Prostate gland (tissue), 2 donors: ENCODE measurements around the gene RNF220.

Experiments used
- POLR2A ChIP-seq: fragments of 450-650 bp; IDR thresholded peaks from one replicate; pipeline ENCODE4 v1.6.1; 2016; ENCODE audit warnings: antibody characterized with exemption, mild to moderate bottlenecking
- TF ChIP-seq, protein P1 (sequence below), 4 experiments: fragments of 200-600 bp in 2 of 4; fragments of 450-650 bp in 2 of 4; sonication (generic) in 2 of 4; IDR thresholded peaks; 1 replicate in 3 of 4; 2 replicates in 1 of 4; pipeline ENCODE4 v1.5.1; 2016 to 2019; ENCODE audit warnings: antibody characterized with exemption in 4 of 4, mild to moderate bottlenecking in 2 of 4, moderate library complexity in 2 of 4

- TF ChIP-seq, protein P1, sequence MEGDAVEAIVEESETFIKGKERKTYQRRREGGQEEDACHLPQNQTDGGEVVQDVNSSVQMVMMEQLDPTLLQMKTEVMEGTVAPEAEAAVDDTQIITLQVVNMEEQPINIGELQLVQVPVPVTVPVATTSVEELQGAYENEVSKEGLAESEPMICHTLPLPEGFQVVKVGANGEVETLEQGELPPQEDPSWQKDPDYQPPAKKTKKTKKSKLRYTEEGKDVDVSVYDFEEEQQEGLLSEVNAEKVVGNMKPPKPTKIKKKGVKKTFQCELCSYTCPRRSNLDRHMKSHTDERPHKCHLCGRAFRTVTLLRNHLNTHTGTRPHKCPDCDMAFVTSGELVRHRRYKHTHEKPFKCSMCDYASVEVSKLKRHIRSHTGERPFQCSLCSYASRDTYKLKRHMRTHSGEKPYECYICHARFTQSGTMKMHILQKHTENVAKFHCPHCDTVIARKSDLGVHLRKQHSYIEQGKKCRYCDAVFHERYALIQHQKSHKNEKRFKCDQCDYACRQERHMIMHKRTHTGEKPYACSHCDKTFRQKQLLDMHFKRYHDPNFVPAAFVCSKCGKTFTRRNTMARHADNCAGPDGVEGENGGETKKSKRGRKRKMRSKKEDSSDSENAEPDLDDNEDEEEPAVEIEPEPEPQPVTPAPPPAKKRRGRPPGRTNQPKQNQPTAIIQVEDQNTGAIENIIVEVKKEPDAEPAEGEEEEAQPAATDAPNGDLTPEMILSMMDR (IDR thresholded peaks at IDR 0.05) = no peak
- no peak for TF ChIP-seq POLR2A
These were observed 118.8 kb downstream of the RNF220 start for GRCh38 chr1:44523593-44524591.
